Gastrocnemius medialis (tissue), 4 donors: ENCODE results near the gene MYBPC3.

Experiments
- POLR2A ChIP-seq, 2 donors: fragments of 450-650 bp; IDR thresholded peaks; one replicate each; pipeline ENCODE4 v1.6.1; 2017; ENCODE audit warnings: antibody characterized with exemption in 2 of 2, mild to moderate bottlenecking in 2 of 2, moderate library complexity in 2 of 2
- TF ChIP-seq, protein P1 (sequence below), 5 experiments: fragments of 450-650 bp in 3 of 5; fragments of 200-600 bp in 2 of 5; sonication (generic) in 2 of 5; IDR thresholded peaks in 4 of 5; conservative IDR thresholded peaks in 1 of 5; 1 replicate in 4 of 5; 2 replicates in 1 of 5; pipeline ENCODE4 v1.5.1; 2016 to 2019; ENCODE audit warnings: antibody characterized with exemption in 5 of 5, mild to moderate bottlenecking in 3 of 5, moderate library complexity in 3 of 5

DNA sequence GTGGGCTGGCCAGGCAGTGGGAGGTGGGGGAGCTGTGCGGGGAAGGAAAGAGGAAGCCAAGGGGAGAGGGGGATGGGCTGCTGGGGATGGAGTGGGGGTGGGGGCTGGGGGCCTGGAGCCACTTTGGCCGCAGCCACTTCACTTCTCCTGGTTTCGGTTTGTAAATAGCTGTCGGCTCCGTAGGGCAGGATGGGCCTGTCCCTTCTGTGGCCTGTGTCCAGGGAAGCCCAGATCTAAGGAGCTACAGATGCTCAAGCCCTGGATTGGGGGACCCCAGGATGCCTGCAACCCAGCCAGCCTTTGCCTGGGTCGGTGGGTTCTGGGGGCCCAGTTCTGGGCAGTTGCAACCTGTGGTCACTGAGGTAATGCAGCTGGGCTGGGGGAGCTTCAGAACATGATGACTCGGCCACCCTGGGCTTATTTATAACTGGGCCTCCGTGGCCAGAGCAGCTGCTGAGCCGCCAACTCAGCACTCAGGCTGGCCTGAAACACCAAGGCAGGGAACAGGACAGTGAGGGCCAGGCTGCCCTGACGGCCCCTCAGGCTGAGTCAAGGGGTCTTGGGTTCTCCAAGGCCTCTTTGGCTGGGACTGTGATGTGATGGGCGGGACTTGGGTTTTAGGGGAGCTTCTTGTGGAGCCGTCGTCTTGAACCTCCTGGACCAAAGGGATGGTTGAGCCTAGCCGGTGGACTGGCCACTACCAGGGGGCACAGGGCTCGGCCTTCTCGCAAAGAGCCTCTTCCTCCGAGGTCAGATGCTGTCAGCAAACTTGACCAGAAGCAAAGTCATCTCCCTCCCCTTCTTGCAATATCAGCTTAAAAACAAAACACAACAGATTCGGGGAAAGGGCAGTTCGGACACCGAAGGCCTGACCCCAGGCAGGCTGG, 40.9 kb upstream of the MYBPC3 start:
- TF ChIP-seq, protein P1, sequence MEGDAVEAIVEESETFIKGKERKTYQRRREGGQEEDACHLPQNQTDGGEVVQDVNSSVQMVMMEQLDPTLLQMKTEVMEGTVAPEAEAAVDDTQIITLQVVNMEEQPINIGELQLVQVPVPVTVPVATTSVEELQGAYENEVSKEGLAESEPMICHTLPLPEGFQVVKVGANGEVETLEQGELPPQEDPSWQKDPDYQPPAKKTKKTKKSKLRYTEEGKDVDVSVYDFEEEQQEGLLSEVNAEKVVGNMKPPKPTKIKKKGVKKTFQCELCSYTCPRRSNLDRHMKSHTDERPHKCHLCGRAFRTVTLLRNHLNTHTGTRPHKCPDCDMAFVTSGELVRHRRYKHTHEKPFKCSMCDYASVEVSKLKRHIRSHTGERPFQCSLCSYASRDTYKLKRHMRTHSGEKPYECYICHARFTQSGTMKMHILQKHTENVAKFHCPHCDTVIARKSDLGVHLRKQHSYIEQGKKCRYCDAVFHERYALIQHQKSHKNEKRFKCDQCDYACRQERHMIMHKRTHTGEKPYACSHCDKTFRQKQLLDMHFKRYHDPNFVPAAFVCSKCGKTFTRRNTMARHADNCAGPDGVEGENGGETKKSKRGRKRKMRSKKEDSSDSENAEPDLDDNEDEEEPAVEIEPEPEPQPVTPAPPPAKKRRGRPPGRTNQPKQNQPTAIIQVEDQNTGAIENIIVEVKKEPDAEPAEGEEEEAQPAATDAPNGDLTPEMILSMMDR (IDR thresholded peaks at IDR 0.05 in 4 of 5, conservative IDR thresholded peaks at IDR 0.05 in 1 of 5): no peak
- TF ChIP-seq POLR2A (IDR thresholded peaks at IDR 0.05): no peak
